Measurements from ENCODE around the gene AP1M1.

GRCh38 chr19:16180611-16181010, 17.1 kb upstream of the AP1M1 start:
- TF ChIP-seq CTCF (IDR thresholded peaks at IDR 0.05; ENCODE audit: insufficient read depth, low read length): no peak
- no peak for TF ChIP-seq POLR2AphosphoS5 (IDR thresholded peaks at IDR 0.05; ENCODE audit: low read depth)
- no peak for TF ChIP-seq GABPA (IDR thresholded peaks at IDR 0.05; ENCODE audit: low read depth)
